Glomerular visceral epithelial cell (primary cell): ENCODE measurements around the gene IRF1.
A peak's percentile ranks its signal among the peaks of the same experiment; 100 is the strongest.
"Not testable (repeated sequence)": the region's sequence is repeated elsewhere in the genome, so short reads cannot be mapped to it uniquely, and the experiment has no call there.

ENCODE experiments used
- DNase-seq: peaks from one replicate; pipeline ENCODE4 v3.0.0-alpha.2; 2016; ENCODE audit errors: extremely low spot score

Gene IRF1

DNA sequence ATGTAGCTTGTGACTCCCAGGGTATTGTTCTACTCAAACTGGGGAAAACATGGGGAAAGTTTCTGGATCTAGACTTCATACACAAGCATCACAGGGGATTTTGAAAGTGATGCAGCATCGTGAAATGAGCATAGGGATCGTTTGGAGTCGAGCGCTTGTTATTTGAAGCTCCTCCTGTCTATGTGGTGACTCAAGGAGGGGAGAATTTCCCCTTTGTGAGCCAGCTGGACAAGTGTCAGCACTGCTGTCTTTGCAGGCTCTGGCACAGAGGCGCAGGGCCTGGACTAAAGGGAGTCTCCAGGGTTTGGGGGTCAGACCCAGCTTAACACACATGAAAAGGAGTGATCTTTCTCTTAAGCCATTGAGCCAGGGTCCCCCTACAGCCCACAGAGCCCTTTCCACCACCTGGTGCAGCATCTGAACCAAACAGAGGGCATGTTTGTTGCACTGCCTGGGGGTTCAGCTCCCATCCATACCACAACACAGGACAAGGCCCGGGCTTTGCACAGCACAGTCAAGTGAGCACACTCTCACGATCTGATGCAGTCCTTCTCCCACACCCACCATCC lies 51.0 kb downstream of the IRF1 start:
- DNase-seq = peak; percentile 81

DNA sequence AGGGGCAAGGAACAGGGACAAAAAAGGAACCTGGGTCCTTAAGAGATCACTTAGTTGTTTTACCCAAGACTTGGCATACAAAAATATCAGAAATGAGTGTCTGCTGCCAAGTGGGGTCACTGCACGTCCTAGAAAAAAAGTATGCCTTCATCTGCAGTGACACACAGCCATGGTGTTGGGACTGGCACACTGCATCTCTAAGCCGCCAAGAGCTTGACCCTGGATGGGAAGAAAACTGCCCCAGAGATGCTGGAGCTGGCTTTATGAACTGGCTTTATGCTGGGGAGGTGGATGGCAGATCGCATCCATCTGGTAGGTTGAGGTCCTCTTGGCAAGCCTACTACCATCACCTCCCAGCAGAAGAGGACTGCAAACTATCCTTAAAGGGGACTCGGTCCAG lies 51.7 kb downstream of the IRF1 start:
- DNase-seq = no peak

GRCh38 chr5:132438267-132438645 lies 52.3 kb downstream of the IRF1 start:
- DNase-seq = not testable (repeated sequence)

GRCh38 chr5:132437604-132438266 lies 52.8 kb downstream of the IRF1 start:
- DNase-seq = peak; percentile 94

DNA sequence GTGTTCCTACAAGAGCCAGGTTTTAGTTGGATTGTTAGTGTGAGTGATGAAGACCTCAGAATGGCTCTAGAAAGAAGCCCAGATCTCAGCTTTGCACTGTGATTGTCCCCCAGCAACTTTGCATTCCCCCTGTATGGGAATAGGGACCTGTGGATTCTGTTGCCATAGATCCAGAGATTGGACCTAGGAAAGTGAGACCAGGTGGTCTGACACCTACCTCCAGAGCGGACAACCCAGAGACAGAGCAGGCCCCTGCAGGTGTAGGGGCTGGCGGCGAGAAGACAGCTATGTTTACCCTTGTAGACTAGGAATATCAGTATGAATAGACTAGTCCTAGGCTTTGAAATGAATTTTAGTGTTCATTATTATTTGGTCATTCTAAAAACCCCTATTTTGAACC lies 53.6 kb downstream of the IRF1 start:
- DNase-seq = no peak

- DNase-seq = no peak
Observed at GRCh38 chr5:132435886-132436285, 54.7 kb downstream of the IRF1 start.

GRCh38 chr5:132435447-132435846 lies 55.1 kb downstream of the IRF1 start:
- DNase-seq = no peak

- DNase-seq = no peak
Observed at GRCh38 chr5:132434416-132435286, 55.9 kb downstream of the IRF1 start.

DNA sequence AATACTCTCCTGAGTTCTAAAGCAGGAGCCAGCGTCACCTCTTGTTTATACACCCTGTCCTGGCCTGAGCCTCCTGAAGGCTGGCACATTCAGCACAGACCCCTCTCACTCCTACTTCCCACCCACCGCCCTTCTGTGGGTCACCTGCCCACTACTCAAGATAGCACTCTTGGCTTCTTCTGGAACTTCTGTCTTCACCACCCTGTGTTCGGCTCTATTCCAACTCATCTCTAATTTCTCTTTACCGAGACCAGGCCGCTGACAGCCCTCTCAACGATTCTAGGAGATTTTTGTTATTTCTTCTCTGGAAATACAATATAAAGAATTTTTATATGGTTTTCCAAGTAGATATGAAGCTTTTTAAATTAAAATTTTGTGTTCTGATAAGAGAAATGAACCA lies 57.4 kb downstream of the IRF1 start:
- DNase-seq = no peak

GRCh38 chr5:132431632-132432031 lies 58.9 kb downstream of the IRF1 start:
- no peak for DNase-seq
